Activated naive CD8-positive, alpha-beta T cell treated with anti-CD3 and anti-CD28 coated beads, Interleukin-2, amount 10 ng/mL, durations not matched to agents 7 days and 5 days (primary cell): Measurements from ENCODE around the gene OR51Q1. TPM values are rescaled to one million over a fixed set of nuclear protein-coding genes. Genes with fewer than 3 reads are reported as not detected.

Experiments
- ATAC-seq: fragments of 150-1000 bp; cut with Tn5 transposase; one replicate; pipeline ENCODE4 v1.10.0; 2021; ENCODE audit warnings: low read depth, moderate library complexity
- POLR2A ChIA-PET: fragments of 350-600 bp; sonication (Branson Sonifier 250); formaldehyde crosslinking; loops from one replicate; lab custom pipeline; 2021; ENCODE audit warnings: antibody characterized with exemption; lab: Charles Lee
- DNase-seq: peaks from one replicate; pipeline ENCODE4 v3.0.0; 2021
- H3K27ac Mint-ChIP-seq: one replicate; pipeline ENCODE4 v1.8.0; 2022; ENCODE audit warnings: mild to moderate bottlenecking, mixed read lengths
- H3K27me3 Mint-ChIP-seq: one replicate; pipeline ENCODE4 v1.8.0; 2022; ENCODE audit warnings: mild to moderate bottlenecking, moderate library complexity, mixed read lengths
- H3K36me3 Mint-ChIP-seq: one replicate; pipeline ENCODE4 v1.8.0; 2021; ENCODE audit warnings: mild to moderate bottlenecking, mixed read lengths
- H3K4me1 Mint-ChIP-seq: one replicate; pipeline ENCODE4 v1.8.0; 2021; ENCODE audit warnings: mixed read lengths
- H3K4me3 Mint-ChIP-seq: one replicate; pipeline ENCODE4 v1.8.0; 2022; ENCODE audit warnings: mild to moderate bottlenecking, moderate library complexity, mixed read lengths
- H3K9me3 Mint-ChIP-seq: one replicate; pipeline ENCODE4 v1.8.0; 2021; ENCODE audit warnings: mixed read lengths
- total RNA-seq, 2 experiments: library from RNA; stranded (reverse); gene quantifications; one replicate each; pipeline ENCODE4 v1.2.3, GENCODE V29; 2021

The OR51Q1 gene
- not detected for total RNA-seq

- Mint-ChIP-seq H3K4me1 (no peaks in the 10 kb centered on the region), H3K27me3 (peaks cover 3% of the 10 kb centered on the region)
Measured at GRCh38 chr11:5421811-5422210, at the start of gene OR51Q1. OR51Q1 (plus strand) TSS chr11:5422111; CDS start chr11:5422201, 90 bp downstream.

GRCh38 chr11:5380740-5381342 is 41.1 kb upstream of the OR51Q1 start:
- Mint-ChIP-seq H3K36me3 (no peaks in the 10 kb centered on the region), H3K9me3 (no peaks in the 10 kb centered on the region), H3K27ac (no peak overlapping the region), H3K4me1 (no peaks in the 10 kb centered on the region), H3K27me3 (no peaks in the 10 kb centered on the region), H3K4me3 (no peak overlapping the region)
- ATAC-seq (no peak), DNase-seq (peak; percentile 28)
- POLR2A ChIA-PET: no interaction called here

More at GRCh38 chr11:5421811-5422210, at the start of gene OR51Q1:
- POLR2A ChIA-PET: no interaction called here
- DNase-seq (no peak), ATAC-seq (no peak)
- H3K4me3 Mint-ChIP-seq: no peak within 1 kb of the TSS
- no peak within 1 kb of the TSS for H3K27ac Mint-ChIP-seq
- H3K9me3 Mint-ChIP-seq: no peaks in the 10 kb centered on the region
- no peaks in the 10 kb centered on the region for H3K36me3 Mint-ChIP-seq

GRCh38 chr11:5383576-5383975 is 38.3 kb upstream of the OR51Q1 start, which contains the start of gene OR51M1:
OR51M1 (plus strand) TSS chr11:5383812; CDS start chr11:5389399, 5,587 bp downstream.
- Mint-ChIP-seq H3K27me3 (no peaks in the 10 kb centered on the region), H3K4me1 (no peaks in the 10 kb centered on the region), H3K9me3 (no peaks in the 10 kb centered on the region), H3K36me3 (no peaks in the 10 kb centered on the region), H3K27ac (no peak within 1 kb of the TSS), H3K4me3 (no peak within 1 kb of the TSS)
- no peak for DNase-seq
- ATAC-seq: no peak
- POLR2A ChIA-PET: no interaction called here

GRCh38 chr11:5384335-5384734 is 37.6 kb upstream of the OR51Q1 start:
- no peaks in the 10 kb centered on the region for H3K4me1 Mint-ChIP-seq
- no peak overlapping the region for H3K4me3 Mint-ChIP-seq
- DNase-seq (no peak), ATAC-seq (no peak)
- no peaks in the 10 kb centered on the region for H3K9me3 Mint-ChIP-seq
- H3K36me3 Mint-ChIP-seq: no peaks in the 10 kb centered on the region
- no peak overlapping the region for H3K27ac Mint-ChIP-seq
- POLR2A ChIA-PET: no interaction called here
- H3K27me3 Mint-ChIP-seq: no peaks in the 10 kb centered on the region

GRCh38 chr11:5390210-5390609 is 31.7 kb upstream of the OR51Q1 start:
- POLR2A ChIA-PET: no interaction called here
- Mint-ChIP-seq H3K27me3 (no peaks in the 10 kb centered on the region), H3K9me3 (no peaks in the 10 kb centered on the region), H3K4me3 (no peak overlapping the region), H3K36me3 (no peaks in the 10 kb centered on the region), H3K27ac (no peak overlapping the region), H3K4me1 (no peaks in the 10 kb centered on the region)
- no peak for DNase-seq
- no peak for ATAC-seq

GRCh38 chr11:5394091-5394490 is 27.8 kb upstream of the OR51Q1 start:
- DNase-seq: no peak
- Mint-ChIP-seq H3K9me3 (no peaks in the 10 kb centered on the region), H3K27me3 (peaks cover 3% of the 10 kb centered on the region), H3K36me3 (no peaks in the 10 kb centered on the region), H3K27ac (no peak overlapping the region), H3K4me1 (no peaks in the 10 kb centered on the region), H3K4me3 (no peak overlapping the region)
- no peak for ATAC-seq
- POLR2A ChIA-PET: no interaction called here

- Mint-ChIP-seq H3K27ac (no peak overlapping the region), H3K4me1 (no peaks in the 10 kb centered on the region)
- POLR2A ChIA-PET: no interaction called here
Measured at GRCh38 chr11:5398936-5399335, 23.0 kb upstream of the OR51Q1 start.

GRCh38 chr11:5405173-5405572 is 16.7 kb upstream of the OR51Q1 start:
- no peak for DNase-seq
- POLR2A ChIA-PET: no interaction called here

More at GRCh38 chr11:5398936-5399335, 23.0 kb upstream of the OR51Q1 start:
- DNase-seq (no peak), ATAC-seq (no peak)
- Mint-ChIP-seq H3K4me3 (no peak overlapping the region), H3K27me3 (peaks cover 8% of the 10 kb centered on the region), H3K9me3 (peaks cover 2% of the 10 kb centered on the region), H3K36me3 (no peaks in the 10 kb centered on the region)

GRCh38 chr11:5420993-5421392 is 918 bp upstream of the OR51Q1 start:
- H3K27ac Mint-ChIP-seq: no peak overlapping the region
- H3K4me1 Mint-ChIP-seq: no peaks in the 10 kb centered on the region
- no peak overlapping the region for H3K4me3 Mint-ChIP-seq
- DNase-seq: no peak
- no peaks in the 10 kb centered on the region for H3K9me3 Mint-ChIP-seq
- ATAC-seq: no peak
- H3K27me3 Mint-ChIP-seq: no peaks in the 10 kb centered on the region
- POLR2A ChIA-PET: no interaction called here
- H3K36me3 Mint-ChIP-seq: no peaks in the 10 kb centered on the region

More at GRCh38 chr11:5405173-5405572, 16.7 kb upstream of the OR51Q1 start:
- no peak overlapping the region for H3K4me3 Mint-ChIP-seq
- H3K27ac Mint-ChIP-seq: no peak overlapping the region
- H3K9me3 Mint-ChIP-seq: peaks cover 2% of the 10 kb centered on the region
- no peaks in the 10 kb centered on the region for H3K36me3 Mint-ChIP-seq
- peaks cover 10% of the 10 kb centered on the region for H3K27me3 Mint-ChIP-seq
- no peaks in the 10 kb centered on the region for H3K4me1 Mint-ChIP-seq
- no peak for ATAC-seq

GRCh38 chr11:5423131-5423530 is 1.2 kb downstream of the OR51Q1 start:
- POLR2A ChIA-PET: no interaction called here
- Mint-ChIP-seq H3K27me3 (peaks cover 7% of the 10 kb centered on the region), H3K9me3 (no peaks in the 10 kb centered on the region), H3K4me1 (no peaks in the 10 kb centered on the region), H3K4me3 (no peak overlapping the region), H3K36me3 (no peaks in the 10 kb centered on the region), H3K27ac (no peak overlapping the region)
- ATAC-seq: no peak
- DNase-seq: no peak

- Mint-ChIP-seq H3K27ac (no peak within 1 kb of the TSS), H3K4me3 (no peak within 1 kb of the TSS), H3K9me3 (no peaks in the 10 kb centered on the region), H3K4me1 (no peaks in the 10 kb centered on the region), H3K36me3 (no peaks in the 10 kb centered on the region), H3K27me3 (peaks cover 7% of the 10 kb centered on the region)
- POLR2A ChIA-PET: no interaction called here
- ATAC-seq (no peak), DNase-seq (no peak)
Measured at GRCh38 chr11:5441414-5441813, 19.5 kb downstream of the OR51Q1 start, which contains the start of gene OR51I1. OR51I1 (minus strand) TSS chr11:5441514; CDS start chr11:5441514, 0 bp downstream.

GRCh38 chr11:5443835-5444393 is 22.0 kb downstream of the OR51Q1 start:
- H3K9me3 Mint-ChIP-seq: no peaks in the 10 kb centered on the region
- POLR2A ChIA-PET: no interaction called here

GRCh38 chr11:5449023-5449422 is 27.1 kb downstream of the OR51Q1 start, which contains the start of gene OR51I2:
OR51I2 (plus strand) TSS chr11:5449323; CDS start chr11:5453489, 4,166 bp downstream.
- POLR2A ChIA-PET: no interaction called here
- no peaks in the 10 kb centered on the region for H3K36me3 Mint-ChIP-seq
- no peaks in the 10 kb centered on the region for H3K4me1 Mint-ChIP-seq
- no peak for DNase-seq
- H3K4me3 Mint-ChIP-seq: no peak within 1 kb of the TSS
- H3K27me3 Mint-ChIP-seq: peaks cover 8% of the 10 kb centered on the region
- no peak for ATAC-seq
- H3K27ac Mint-ChIP-seq: no peak within 1 kb of the TSS
- H3K9me3 Mint-ChIP-seq: no peaks in the 10 kb centered on the region

More at GRCh38 chr11:5443835-5444393, 22.0 kb downstream of the OR51Q1 start:
- Mint-ChIP-seq H3K27ac (no peak overlapping the region), H3K36me3 (no peaks in the 10 kb centered on the region), H3K27me3 (peaks cover 10% of the 10 kb centered on the region), H3K4me1 (no peaks in the 10 kb centered on the region), H3K4me3 (no peak overlapping the region)
- DNase-seq (no peak), ATAC-seq (no peak)

GRCh38 chr11:5449432-5449831 is 27.5 kb downstream of the OR51Q1 start:
- H3K36me3 Mint-ChIP-seq: no peaks in the 10 kb centered on the region
- DNase-seq (no peak), ATAC-seq (no peak)
- no peaks in the 10 kb centered on the region for H3K9me3 Mint-ChIP-seq
- POLR2A ChIA-PET: no interaction called here
- H3K4me1 Mint-ChIP-seq: no peaks in the 10 kb centered on the region
- H3K27me3 Mint-ChIP-seq: peaks cover 8% of the 10 kb centered on the region
- no peak overlapping the region for H3K4me3 Mint-ChIP-seq
- no peak overlapping the region for H3K27ac Mint-ChIP-seq
